DOHH2 (cell line): ENCODE results near the gene NOL4L.

Experiments
- H3F3A ChIP-seq: fragments of 200-600 bp; sonication (generic), shearing (Covaris generic); 2 replicates; pipeline ENCODE4 v1.6.0; 2016; ENCODE audit warnings: antibody characterized with exemption, mild to moderate bottlenecking; ENCODE audit not compliant: control insufficient read depth, insufficient read depth
- H3K27ac ChIP-seq: fragments of 200-600 bp; sonication (generic); 2 replicates; pipeline ENCODE4 v1.5.1; 2014; ENCODE audit warnings: low read depth, mild to moderate bottlenecking, low read length, moderate library complexity
- H3K27me3 ChIP-seq: fragments of 200-600 bp; sonication (generic); 2 replicates; pipeline ENCODE4 v1.6.1; 2014; ENCODE audit warnings: mild to moderate bottlenecking, low read length, mixed read lengths; ENCODE audit not compliant: control insufficient read depth
- H3K36me3 ChIP-seq: fragments of 200-600 bp; sonication (generic); 2 replicates; pipeline ENCODE4 v1.6.1; 2014; ENCODE audit warnings: mild to moderate bottlenecking, low read length, moderate library complexity, mixed read lengths; ENCODE audit not compliant: control insufficient read depth
- H3K4me1 ChIP-seq: fragments of 200-600 bp; sonication (generic); 2 replicates; pipeline ENCODE4 v1.6.1; 2014; ENCODE audit warnings: mild to moderate bottlenecking, low read length, mixed read lengths; ENCODE audit not compliant: control insufficient read depth
- H3K4me2 ChIP-seq: fragments of 200-600 bp; sonication (generic); 2 replicates; pipeline ENCODE4 v1.6.0; 2014; ENCODE audit warnings: mild to moderate bottlenecking, low read length, moderate library complexity
- H3K4me3 ChIP-seq: fragments of 200-600 bp; sonication (generic); 2 replicates; pipeline ENCODE4 v1.5.1; 2014; ENCODE audit warnings: mild to moderate bottlenecking, low read length, mixed read lengths
- H3K79me2 ChIP-seq: fragments of 200-600 bp; sonication (generic); 2 replicates; pipeline ENCODE4 v1.6.1; 2014; ENCODE audit warnings: mild to moderate bottlenecking, low read length, mixed read lengths; ENCODE audit not compliant: control insufficient read depth
- H3K9me2 ChIP-seq: fragments of 200-600 bp; sonication (generic); replicated peaks from 2 replicates; pipeline ENCODE4 v1.6.1; 2014; ENCODE audit warnings: mild to moderate bottlenecking, low read length, mixed read lengths; ENCODE audit not compliant: control insufficient read depth
- H3K9me3 ChIP-seq: fragments of 200-600 bp; sonication (generic); 2 replicates; pipeline ENCODE4 v1.6.1; 2014; ENCODE audit warnings: antibody characterized with exemption, low read length, mixed read lengths; ENCODE audit not compliant: control insufficient read depth, insufficient read depth
- H4K20me1 ChIP-seq: fragments of 200-600 bp; sonication (generic); 2 replicates; pipeline ENCODE4 v1.6.0; 2014; ENCODE audit warnings: low read depth, mild to moderate bottlenecking, antibody characterized with exemption, low read length, moderate library complexity; ENCODE audit not compliant: control insufficient read depth, insufficient read depth
- CTCF ChIP-seq: fragments of 200-600 bp; sonication (generic); IDR thresholded peaks from one replicate; pipeline ENCODE4 v1.5.1; 2014; ENCODE audit warnings: antibody characterized with exemption, mild to moderate bottlenecking, low read depth, low read length; ENCODE audit not compliant: poor library complexity, severe bottlenecking
- EZH2phosphoT487 ChIP-seq: fragments of 200-600 bp; sonication (generic); IDR thresholded peaks from 2 replicates; pipeline ENCODE4 v1.6.1; 2017; ENCODE audit warnings: borderline replicate concordance, mild to moderate bottlenecking, antibody characterized with exemption, low read length, moderate library complexity, mixed read lengths

Gene NOL4L

DNA sequence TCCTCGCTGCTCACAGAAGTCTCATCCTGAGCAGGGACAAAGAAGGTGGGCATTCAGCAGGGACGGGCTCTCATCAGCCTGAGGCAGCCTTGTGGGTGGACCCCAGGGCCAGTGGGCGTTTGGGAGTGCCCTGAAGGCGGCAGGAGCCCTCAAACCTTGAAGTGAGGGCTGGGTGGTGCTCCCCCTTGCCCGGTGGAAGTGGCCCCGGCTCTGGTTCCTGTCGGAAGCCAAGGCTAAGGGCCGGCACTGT, 110.5 kb downstream of the NOL4L start:
- Histone ChIP-seq H3K4me3 (no peak overlapping the region), H3K36me3 (no peaks in the 10 kb centered on the region), H4K20me1 (no peaks in the 10 kb centered on the region; the same call in 1 of the 2 replicates), H3K79me2 (no peaks in the 10 kb centered on the region), H3K9me2 (no peaks in the 10 kb centered on the region), H3K27ac (no peak overlapping the region), H3K9me3 (no peaks in the 10 kb centered on the region), H3F3A (no peaks in the 10 kb centered on the region), H3K4me1 (peaks cover 22% of the 10 kb centered on the region), H3K4me2 (no peak overlapping the region), H3K27me3 (no peaks in the 10 kb centered on the region)
- TF ChIP-seq EZH2phosphoT487 (no peak), CTCF (no peak)

DNA sequence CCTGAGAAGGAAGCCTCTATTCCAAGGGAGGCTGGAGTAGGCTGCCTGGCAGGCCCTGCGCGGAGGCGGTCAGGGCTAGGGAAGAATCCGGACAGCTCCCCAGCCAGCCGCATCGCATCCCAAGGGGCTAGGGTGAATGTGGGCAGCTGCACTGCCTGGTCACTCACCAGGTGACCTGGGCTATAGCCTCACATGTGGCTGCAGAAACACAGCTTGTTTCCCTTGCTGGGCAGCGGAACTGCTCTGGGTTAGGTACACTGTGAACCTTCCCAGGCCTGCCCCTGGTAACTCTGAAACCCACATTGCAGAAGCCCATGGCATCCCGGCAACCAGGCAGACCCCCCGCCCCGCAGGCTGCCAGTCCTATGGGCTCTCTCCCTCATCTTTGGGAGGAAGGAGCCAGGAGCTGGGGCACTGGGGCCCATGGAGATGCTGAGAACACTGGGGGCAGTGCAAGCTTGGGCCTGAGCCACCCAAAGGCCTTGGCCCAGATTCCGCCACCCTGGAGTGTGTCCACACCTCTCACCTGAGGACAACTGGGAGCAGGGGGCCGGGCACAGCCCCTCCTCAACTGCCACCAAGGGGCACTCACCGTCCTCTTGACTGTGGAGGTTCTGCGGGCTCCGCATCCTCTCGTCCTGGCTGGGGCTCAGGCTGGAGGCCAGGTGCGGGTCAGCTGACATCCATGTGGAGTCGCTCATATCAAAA, 111.0 kb downstream of the NOL4L start:
- Histone ChIP-seq H3K79me2 (no peaks in the 10 kb centered on the region), H3K27me3 (no peaks in the 10 kb centered on the region), H3K9me2 (no peaks in the 10 kb centered on the region), H3K4me2 (no peak overlapping the region), H3K4me3 (no peak overlapping the region), H3F3A (no peaks in the 10 kb centered on the region), H4K20me1 (no peaks in the 10 kb centered on the region), H3K4me1 (peaks cover 24% of the 10 kb centered on the region), H3K36me3 (no peaks in the 10 kb centered on the region), H3K9me3 (no peaks in the 10 kb centered on the region), H3K27ac (no peak overlapping the region)
- TF ChIP-seq EZH2phosphoT487 (no peak), CTCF (no peak)

DNA sequence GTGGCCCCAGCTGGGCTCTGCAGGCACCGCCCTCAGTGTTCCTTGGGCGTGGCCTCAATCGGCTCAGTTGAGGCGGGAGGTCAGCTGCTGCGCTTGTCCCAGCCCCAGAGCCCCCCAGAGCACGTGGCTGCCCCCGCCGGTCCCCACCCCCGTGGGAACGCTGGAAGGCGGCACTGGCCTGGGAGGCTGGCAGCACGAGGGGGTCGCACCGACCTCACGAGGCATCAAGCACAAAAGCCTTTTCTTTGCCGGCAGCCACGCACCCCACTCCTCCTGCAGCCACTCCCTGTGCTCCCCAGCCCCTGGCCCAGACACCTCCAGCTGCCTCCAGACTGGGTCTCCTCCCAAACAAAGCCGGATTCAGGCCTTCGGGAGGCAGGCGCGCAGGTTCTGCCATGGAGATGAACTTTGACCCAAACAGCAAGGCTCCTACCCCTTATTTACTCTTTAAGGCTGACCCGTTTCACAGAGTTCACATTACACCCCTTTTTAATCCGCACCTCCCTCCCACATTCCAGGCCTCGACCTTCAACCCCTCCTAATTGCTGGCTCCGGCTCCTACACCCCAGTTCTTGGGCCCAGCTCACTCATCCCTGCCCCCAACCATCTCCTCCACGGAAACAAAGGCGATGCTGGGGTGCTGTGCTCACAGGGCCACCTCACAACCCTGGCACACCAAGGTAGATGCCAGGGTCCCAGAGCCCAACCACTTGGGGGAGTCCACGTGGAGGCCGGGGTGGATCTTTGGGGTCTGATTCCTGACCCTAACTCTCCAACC, 111.7 kb downstream of the NOL4L start:
- H3K27ac ChIP-seq = no peak overlapping the region
- H3K9me2 ChIP-seq = no peaks in the 10 kb centered on the region
- no peak overlapping the region for H3K4me2 ChIP-seq
- H3K36me3 ChIP-seq = no peaks in the 10 kb centered on the region
- H3K27me3 ChIP-seq = no peaks in the 10 kb centered on the region
- no peaks in the 10 kb centered on the region for H3K79me2 ChIP-seq
- peaks cover 24% of the 10 kb centered on the region for H3K4me1 ChIP-seq
- no peaks in the 10 kb centered on the region for H3K9me3 ChIP-seq
- no peak overlapping the region for H3K4me3 ChIP-seq
- no peaks in the 10 kb centered on the region for H3F3A ChIP-seq
- H4K20me1 ChIP-seq = no peaks in the 10 kb centered on the region
- no peak for TF ChIP-seq EZH2phosphoT487
- TF ChIP-seq CTCF = no peak
